IMR-90 (cell line): ENCODE results near the gene HYAL2. TPM values are rescaled to one million over a fixed set of nuclear protein-coding genes. Genes with fewer than 3 reads are reported as not detected.
A peak's percentile ranks its signal among the peaks of the same experiment; 100 is the strongest.

Experiments used
- ATAC-seq: fragments of 200-7000 bp; cut with Tn5 transposase; 2 replicates; pipeline ENCODE4 v1.9.1; 2020; ENCODE audit warnings: low read depth, mild to moderate bottlenecking, moderate library complexity
- BruUV-seq: library from RNA; stranded (reverse); fragments of 400-500 nt; replicated peaks from 2 replicates; lab custom pipeline; 2021; lab: Mats Ljungman, UMichigan
- CTCF ChIA-PET: fragments of 300-600 bp; formaldehyde crosslinking; extraction: SDS; loops from one replicate; lab custom pipeline; 2021; ENCODE audit warnings: antibody characterized with exemption; lab: Yijun Ruan, JAX
- POLR2A ChIA-PET: fragments of 300-600 bp; sonication (Branson Sonifier 250); formaldehyde crosslinking; loops from one replicate; lab custom pipeline; 2022; ENCODE audit warnings: antibody characterized with exemption; ENCODE audit not compliant: unreplicated experiment; lab: Charles Lee
- DNase-seq: peaks from one replicate; pipeline ENCODE4 v3.0.0; 2013
- H2AFZ ChIP-seq: replicated peaks from 2 replicates; pipeline ENCODE3; 2013; ENCODE audit warnings: low read length, mild to moderate bottlenecking; ENCODE audit not compliant: poor library complexity
- H2AK5ac ChIP-seq: 2 replicates; pipeline ENCODE4 v1.6.1; 2013; ENCODE audit warnings: low read depth, low read length, inconsistent platforms
- H2AK9ac ChIP-seq: replicated peaks from 2 replicates; pipeline ENCODE3; 2013; ENCODE audit warnings: mild to moderate bottlenecking, low read depth, low read length, moderate library complexity; ENCODE audit not compliant: poor library complexity
- H2BK120ac ChIP-seq: 2 replicates; pipeline ENCODE4 v1.6.1; 2013; ENCODE audit warnings: low read depth, low read length, inconsistent platforms
- H2BK15ac ChIP-seq: 3 replicates; pipeline ENCODE4 v1.6.1; 2013; ENCODE audit warnings: low read depth, low read length, inconsistent platforms
- H2BK20ac ChIP-seq: 2 replicates; pipeline ENCODE4 v1.6.1; 2013; ENCODE audit warnings: low read depth, mild to moderate bottlenecking, inconsistent platforms, low read length, moderate library complexity
- H2BK5ac ChIP-seq: 2 replicates; pipeline ENCODE4 v1.6.1; 2013; ENCODE audit warnings: mild to moderate bottlenecking, low read depth, low read length, inconsistent platforms; ENCODE audit not compliant: poor library complexity, severe bottlenecking
- H3K14ac ChIP-seq: replicated peaks from 2 replicates; pipeline ENCODE4 v1.6.1; 2013; ENCODE audit warnings: low read depth, low read length, inconsistent platforms
- H3K18ac ChIP-seq: 2 replicates; pipeline ENCODE4 v1.6.1; 2013; ENCODE audit warnings: low read depth, low read length, control low read depth
- H3K23ac ChIP-seq: 2 replicates; pipeline ENCODE4 v1.6.1; 2013; ENCODE audit warnings: low read depth, low read length, inconsistent platforms
- H3K27ac ChIP-seq: 2 replicates; pipeline ENCODE4 v1.5.1; 2013; ENCODE audit warnings: mild to moderate bottlenecking, control low read depth, low read length; ENCODE audit not compliant: insufficient read depth
- H3K27me3 ChIP-seq: 2 replicates; pipeline ENCODE4 v1.6.1; 2013; ENCODE audit warnings: low read length; ENCODE audit not compliant: control insufficient read depth, insufficient read depth
- H3K36me3 ChIP-seq: 2 replicates; pipeline ENCODE4 v1.6.1; 2013; ENCODE audit warnings: low read length, mixed read lengths; ENCODE audit not compliant: control insufficient read depth, insufficient read depth
- H3K4ac ChIP-seq: 2 replicates; pipeline ENCODE4 v1.6.1; 2013; ENCODE audit warnings: low read depth, low read length, inconsistent platforms
- H3K4me1 ChIP-seq: 2 replicates; pipeline ENCODE4 v1.6.1; 2013; ENCODE audit warnings: low read length, mixed read lengths; ENCODE audit not compliant: control insufficient read depth, insufficient read depth
- H3K4me2 ChIP-seq: 2 replicates; pipeline ENCODE4 v1.6.1; 2013; ENCODE audit warnings: low read depth, mild to moderate bottlenecking, control low read depth, low read length, moderate library complexity
- H3K4me3 ChIP-seq: 2 replicates; pipeline ENCODE4 v1.5.1; 2013; ENCODE audit warnings: low read depth, mild to moderate bottlenecking, control low read depth, low read length, moderate library complexity; ENCODE audit not compliant: insufficient read depth
- H3K56ac ChIP-seq: 2 replicates; pipeline ENCODE4 v1.6.1; 2013; ENCODE audit warnings: low read length, inconsistent platforms; ENCODE audit not compliant: insufficient read depth; ENCODE audit errors: extremely low read depth
- H3K79me1 ChIP-seq, 2 experiments: 2 replicates each; pipeline ENCODE4 v1.6.1; 2013; ENCODE audit warnings: low read length in 2 of 2, inconsistent platforms in 1 of 2, low read depth in 1 of 2
- H3K9ac ChIP-seq: 2 replicates; pipeline ENCODE4 v1.6.1; 2013; ENCODE audit warnings: low read depth, low read length, control low read depth
- H3K9me1 ChIP-seq: 2 replicates; pipeline ENCODE4 v1.6.1; 2013; ENCODE audit warnings: low read length, inconsistent platforms; ENCODE audit not compliant: insufficient read depth
- H3K9me3 ChIP-seq: 2 replicates; pipeline ENCODE4 v1.6.1; 2013; ENCODE audit warnings: low read length; ENCODE audit not compliant: control insufficient read depth, insufficient read depth
- H4K20me1 ChIP-seq: 2 replicates; pipeline ENCODE4 v1.6.1; 2013; ENCODE audit warnings: low read length, inconsistent platforms; ENCODE audit not compliant: insufficient read depth
- H4K5ac ChIP-seq: 2 replicates; pipeline ENCODE4 v1.6.1; 2013; ENCODE audit warnings: mild to moderate bottlenecking, low read depth, low read length, control low read depth
- H4K8ac ChIP-seq, 2 experiments: 2 replicates each; pipeline ENCODE4 v1.6.1; 2013; ENCODE audit warnings: low read depth in 2 of 2, low read length in 2 of 2, control low read depth in 1 of 2, inconsistent platforms in 1 of 2
- H4K91ac ChIP-seq: 2 replicates; pipeline ENCODE4 v1.6.1; 2013; ENCODE audit warnings: low read depth, low read length, inconsistent platforms; ENCODE audit not compliant: insufficient read depth
- BHLHE40 ChIP-seq: fragments of 150-350 bp; IDR thresholded peaks from 2 replicates; pipeline ENCODE4 v1.6.1; 2016; ENCODE audit warnings: mild to moderate bottlenecking, low read depth, low read length
- CEBPB ChIP-seq: IDR thresholded peaks from 2 replicates; pipeline ENCODE4 v1.6.1; 2012; ENCODE audit warnings: low read depth, low read length, improper control_type of control experiment
- FOS ChIP-seq: fragments of 150-350 bp; IDR thresholded peaks from 2 replicates; pipeline ENCODE4 v1.6.1; 2016; ENCODE audit warnings: low read depth, low read length
- MAFK ChIP-seq: IDR thresholded peaks from 2 replicates; pipeline ENCODE4 v1.6.1; 2012; ENCODE audit warnings: low read depth, low read length, improper control_type of control experiment
- MAZ ChIP-seq: IDR thresholded peaks from 2 replicates; pipeline ENCODE4 v1.6.1; 2012; ENCODE audit warnings: low read depth, mild to moderate bottlenecking, low read length, improper control_type of control experiment, moderate library complexity, borderline replicate concordance
- MXI1 ChIP-seq: IDR thresholded peaks from 2 replicates; pipeline ENCODE4 v1.6.1; 2012; ENCODE audit warnings: low read depth, mild to moderate bottlenecking, low read length, moderate library complexity, borderline replicate concordance
- NFE2L2 ChIP-seq: fragments of 150-350 bp; IDR thresholded peaks from 2 replicates; pipeline ENCODE4 v1.6.1; 2016; ENCODE audit warnings: low read depth, mild to moderate bottlenecking, low read length
- POLR2A ChIP-seq: IDR thresholded peaks from 2 replicates; pipeline ENCODE4 v1.6.1; 2012; ENCODE audit warnings: mild to moderate bottlenecking, low read depth, low read length
- RAD21 ChIP-seq: IDR thresholded peaks from 2 replicates; pipeline ENCODE4 v1.6.1; 2012; ENCODE audit warnings: low read length, improper control_type of control experiment
- RCOR1 ChIP-seq: IDR thresholded peaks from 2 replicates; pipeline ENCODE4 v1.6.1; 2012; ENCODE audit warnings: mild to moderate bottlenecking, low read length, improper control_type of control experiment; ENCODE audit not compliant: insufficient replicate concordance
- RFX5 ChIP-seq: IDR thresholded peaks from 2 replicates; pipeline ENCODE4 v1.8.0; 2012; ENCODE audit warnings: low read depth, mild to moderate bottlenecking, low read length, moderate library complexity
- SMC3 ChIP-seq: fragments of 150-350 bp; IDR thresholded peaks from 2 replicates; pipeline ENCODE4 v1.6.1; 2016; ENCODE audit warnings: low read depth, mild to moderate bottlenecking, antibody characterized with exemption, low read length, moderate library complexity
- WGBS, 2 experiments: methylation state at CpG; one replicate each; pipeline versions ENCODE4 v1.1.5 to v1.1.7; 2013; ENCODE audit warnings: missing lambda C conversion rate in 2 of 2; ENCODE audit not compliant: insufficient read length in 1 of 2; ENCODE audit errors: extremely low coverage in 2 of 2; 5-methylcytosine and 5-hydroxymethylcytosine counted together
- dilution Hi-C: fragments of 300-500 bp; cut with HindIII; formaldehyde crosslinking; loops from one replicate; pipeline ENCODE4 v1.14.3; 2018; ENCODE audit warnings: low sequenced_read_pairs; ENCODE audit not compliant: unreplicated experiment
- in situ Hi-C: fragments of 300-500 bp; cut with MboI; formaldehyde crosslinking; loops from 3 replicates; pipeline ENCODE4 v1.14.3; 2019; ENCODE audit warnings: low sequenced_read_pairs, inconsistent platforms, mixed read lengths
- intact Hi-C: fragments of 100-400 bp; cut with micrococcal nuclease; formaldehyde crosslinking; loops from 2 replicates; pipeline ENCODE4 v1.10.0; 2022
- polyA plus RNA-seq, 3 experiments: library from polyadenylated mRNA; depleted of rRNA; stranded (reverse); fragments of >200 nt; gene quantifications; 2 replicates each; pipeline ENCODE4 v1.2.3, GENCODE V29; 2012; ENCODE audit warnings: low replicate concordance in 1 of 3
- total RNA-seq: library from RNA; depleted of rRNA; stranded (reverse); fragments of >200 nt; gene quantifications from 2 replicates; pipeline ENCODE4 v1.2.3, GENCODE V29; 2012
- TF ChIP-seq, protein P1 (sequence below): fragments of 150-350 bp; IDR thresholded peaks from 2 replicates; pipeline ENCODE4 v1.6.1; 2016; ENCODE audit warnings: low read depth, mild to moderate bottlenecking, low read length, moderate library complexity, borderline replicate concordance
- TF ChIP-seq, protein P2 (sequence below): fragments of 150-350 bp; IDR thresholded peaks from 2 replicates; pipeline ENCODE4 v1.6.1; 2017; ENCODE audit warnings: mild to moderate bottlenecking, antibody characterized with exemption, low read length, low read depth

Gene HYAL2
- total and polyA plus RNA-seq, 2 of the 4 experiments (the other 2 are of a cell fraction) = 56.8 to 104 TPM

DNA sequence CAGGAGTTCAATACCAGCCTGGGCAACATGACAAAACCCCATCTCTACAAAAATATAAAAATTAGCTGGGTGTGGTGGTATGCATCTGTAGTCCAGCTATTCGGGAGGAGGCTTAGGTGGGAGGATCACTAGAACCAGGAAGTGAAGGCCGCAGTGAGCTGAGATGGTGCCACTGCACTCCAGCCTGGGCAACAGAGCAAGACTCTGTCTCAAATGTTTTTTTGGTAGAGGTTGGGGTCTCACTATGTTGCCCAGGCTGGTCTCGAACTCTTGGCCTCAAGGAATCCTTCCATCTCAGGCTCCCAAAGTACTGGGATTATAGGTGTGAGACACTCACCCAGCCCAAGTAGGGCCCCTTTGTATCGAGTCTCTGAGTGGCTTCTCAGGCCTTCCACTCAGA, 28.5 kb downstream of the HYAL2 start:
- no peak overlapping the region for H4K8ac ChIP-seq
- no peak overlapping the region for H3K18ac ChIP-seq
- H2AFZ ChIP-seq = no peak overlapping the region
- in situ Hi-C loops (no loop called here), dilution Hi-C loops (no loop called here), intact Hi-C loops (no loop called here)
- peak overlapping the region; percentile 76 for H2AK9ac ChIP-seq
- no peak overlapping the region for H3K4ac ChIP-seq
- no peak overlapping the region for H2BK20ac ChIP-seq
- no peak overlapping the region for H3K9ac ChIP-seq
- H3K9me3 ChIP-seq = no peaks in the 10 kb centered on the region
- no peak overlapping the region for H2BK15ac ChIP-seq
- H4K5ac ChIP-seq = no peak overlapping the region
- no peak overlapping the region for H3K23ac ChIP-seq
- no peak overlapping the region for H3K4me3 ChIP-seq
- TF ChIP-seq, protein P1, sequence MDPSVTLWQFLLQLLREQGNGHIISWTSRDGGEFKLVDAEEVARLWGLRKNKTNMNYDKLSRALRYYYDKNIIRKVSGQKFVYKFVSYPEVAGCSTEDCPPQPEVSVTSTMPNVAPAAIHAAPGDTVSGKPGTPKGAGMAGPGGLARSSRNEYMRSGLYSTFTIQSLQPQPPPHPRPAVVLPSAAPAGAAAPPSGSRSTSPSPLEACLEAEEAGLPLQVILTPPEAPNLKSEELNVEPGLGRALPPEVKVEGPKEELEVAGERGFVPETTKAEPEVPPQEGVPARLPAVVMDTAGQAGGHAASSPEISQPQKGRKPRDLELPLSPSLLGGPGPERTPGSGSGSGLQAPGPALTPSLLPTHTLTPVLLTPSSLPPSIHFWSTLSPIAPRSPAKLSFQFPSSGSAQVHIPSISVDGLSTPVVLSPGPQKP = no peak
- TF ChIP-seq MAFK (no peak), SMC3 (no peak), POLR2A (no peak), BHLHE40 (no peak), RCOR1 (no peak), FOS (no peak), RFX5 (no peak), NFE2L2 (no peak), MAZ (no peak), MXI1 (no peak), CEBPB (no peak), RAD21 (no peak)
- TF ChIP-seq, protein P2, sequence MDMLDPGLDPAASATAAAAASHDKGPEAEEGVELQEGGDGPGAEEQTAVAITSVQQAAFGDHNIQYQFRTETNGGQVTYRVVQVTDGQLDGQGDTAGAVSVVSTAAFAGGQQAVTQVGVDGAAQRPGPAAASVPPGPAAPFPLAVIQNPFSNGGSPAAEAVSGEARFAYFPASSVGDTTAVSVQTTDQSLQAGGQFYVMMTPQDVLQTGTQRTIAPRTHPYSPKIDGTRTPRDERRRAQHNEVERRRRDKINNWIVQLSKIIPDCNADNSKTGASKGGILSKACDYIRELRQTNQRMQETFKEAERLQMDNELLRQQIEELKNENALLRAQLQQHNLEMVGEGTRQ = no peak
- no peak overlapping the region for H4K91ac ChIP-seq
- peaks cover 18 to 43% of the 10 kb centered on the region in 2 experiments for H3K79me1 ChIP-seq
- H3K36me3 ChIP-seq = peaks cover 10% of the 10 kb centered on the region
- peaks cover 7% of the 10 kb centered on the region for H3K9me1 ChIP-seq
- H3K4me1 ChIP-seq = peaks cover 13% of the 10 kb centered on the region
- H3K27ac ChIP-seq = no peak overlapping the region
- no peak overlapping the region for H3K56ac ChIP-seq
- DNase-seq (no peak), ATAC-seq (no peak)
- no peak overlapping the region for H3K4me2 ChIP-seq
- H4K20me1 ChIP-seq = no peaks in the 10 kb centered on the region
- ChIA-PET POLR2A (no interaction called here), CTCF (no interaction called here)
- BruUV-seq = no TSS peak
- no peak overlapping the region for H2BK120ac ChIP-seq
- WGBS, 2 experiments = no CpG with 5 or more reads among the region's 4 CpGs
- no peak overlapping the region for H3K14ac ChIP-seq
- H2BK5ac ChIP-seq = no peak overlapping the region
- no peak overlapping the region for H2AK5ac ChIP-seq
- H3K27me3 ChIP-seq = no peaks in the 10 kb centered on the region
